ENCODE results near the gene C16orf89.
"Not testable (repeated sequence)": the region's sequence is repeated elsewhere in the genome, so short reads cannot be mapped to it uniquely, and the experiment has no call there.

C16orf89 gene

GRCh38 chr16:5065813-5066212 is at the start of gene C16orf89:
Gene C16orf89, minus strand, starts transcription at chr16:5065956. Its CDS starts 48 bp downstream, at chr16:5065908.
- TF ChIP-seq ZNF76 (tag by site-specific recombination; IDR thresholded peaks at IDR 0.05; ENCODE audit: borderline replicate concordance, low read depth) (peak; percentile 48; the same call in 1 of the 2 replicates), ZNF24 (tag by site-specific recombination; IDR thresholded peaks at IDR 0.05) (no peak), ZIC2 (tag by site-specific recombination; IDR thresholded peaks at IDR 0.05) (0 out of 2 replicates have a peak, but pooled peaks have one; percentile 46), ZFHX2 (tag by site-specific recombination; conservative IDR thresholded peaks at IDR 0.05) (peak; percentile 72), OSR2 (tag by site-specific recombination; IDR thresholded peaks at IDR 0.05) (no peak), HOXA7 (CRISPR knock-in tag; IDR thresholded peaks at IDR 0.05; ENCODE audit: borderline replicate concordance) (no peak), EGR2 (tag by site-specific recombination; IDR thresholded peaks at IDR 0.05; ENCODE audit: low read depth) (peak; percentile 54)

DNA sequence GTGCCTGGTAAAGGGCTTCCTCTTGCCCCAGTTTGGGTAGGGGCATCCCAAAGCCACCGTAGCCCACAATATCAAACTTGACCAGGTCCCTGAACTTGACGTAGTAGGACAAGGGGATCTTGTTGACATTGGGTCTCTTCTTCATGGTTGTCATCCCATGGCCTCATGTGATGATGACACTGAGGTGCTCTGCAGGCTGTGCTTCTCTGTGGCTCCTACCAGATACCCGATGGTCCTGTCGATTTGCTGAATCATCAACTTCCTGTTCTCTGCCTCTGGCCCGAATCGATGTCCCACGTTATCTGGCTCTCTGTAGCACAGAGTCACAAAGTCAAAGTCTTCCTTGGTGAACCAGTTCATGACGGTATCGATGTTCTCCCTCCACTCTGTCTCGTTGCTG is 45.2 kb upstream of the C16orf89 start:
- H3K4me1 ChIP-seq (ENCODE audit: control insufficient read depth, insufficient read depth, low read length); H3K36me3 ChIP-seq (ENCODE audit: control insufficient read depth in 2 of 2, insufficient read depth in 1 of 2, low read length in 2 of 2); H3K4me3 ChIP-seq (ENCODE audit: low read depth, low read length); CTCF ChIA-PET; POLR2A ChIA-PET; H3K27ac ChIP-seq (ENCODE audit: extremely low read depth, low read depth, low read length); H3K9me3 ChIP-seq (ENCODE audit: control insufficient read depth, insufficient read depth, low read depth, low read length): not testable (repeated sequence)

More at GRCh38 chr16:5065813-5066212, at the start of gene C16orf89:
- ChIA-PET CTCF (interaction anchor here (0.7 to 1.3 kb wide), 3 partner anchors 8 to 548 kb away, joined by 3 to 6 read pairs (median 5); no protein-coding TSS in a partner anchor), POLR2A (no interaction called here)
- Histone ChIP-seq H3K4me3 (ENCODE audit: low read depth, low read length) (no peak within 1 kb of the TSS), H3K9me3 (ENCODE audit: control insufficient read depth, insufficient read depth, low read depth, low read length) (no peaks in the 10 kb centered on the region), H3K27ac (ENCODE audit: extremely low read depth, low read depth, low read length) (peak within 1 kb of the TSS; percentile 27; the same call in 1 of the 2 replicates), H3K4me1 (ENCODE audit: control insufficient read depth, insufficient read depth, low read length) (peaks cover 14% of the 10 kb centered on the region), H3K36me3 (ENCODE audit: control insufficient read depth in 2 of 2, insufficient read depth in 1 of 2, low read length in 2 of 2) (no peaks in the 10 kb centered on the region)

- H3K4me1 ChIP-seq (ENCODE audit: control insufficient read depth, insufficient read depth, low read length): no peaks in the 10 kb centered on the region
- ChIA-PET POLR2A (no interaction called here), CTCF (no interaction called here)
- no peaks in the 10 kb centered on the region for H3K36me3 ChIP-seq (ENCODE audit: control insufficient read depth in 2 of 2, insufficient read depth in 1 of 2, low read length in 2 of 2)
- TF ChIP-seq ZNF510 (tag by site-specific recombination; IDR thresholded peaks at IDR 0.05; ENCODE audit: insufficient replicate concordance) (no peak), ZNF169 (tag by site-specific recombination; IDR thresholded peaks at IDR 0.05) (no peak), BCL11A (tag by site-specific recombination; IDR thresholded peaks at IDR 0.05; ENCODE audit: low read depth) (no peak), EGR2 (tag by site-specific recombination; IDR thresholded peaks at IDR 0.05; ENCODE audit: low read depth) (no peak), FEZF1 (tag by site-specific recombination; IDR thresholded peaks at IDR 0.05) (no peak), ZNF580 (tag by site-specific recombination; IDR thresholded peaks at IDR 0.05) (no peak), PRDM10 (tag by site-specific recombination; IDR thresholded peaks at IDR 0.05) (no peak), REPIN1 (tag by site-specific recombination; IDR thresholded peaks at IDR 0.05; ENCODE audit: low read depth) (no peak), SP2 (tag by site-specific recombination; IDR thresholded peaks at IDR 0.05) (no peak), ZNF239 (tag by site-specific recombination; IDR thresholded peaks at IDR 0.05) (no peak)
- TF ChIP-seq, protein P1, sequence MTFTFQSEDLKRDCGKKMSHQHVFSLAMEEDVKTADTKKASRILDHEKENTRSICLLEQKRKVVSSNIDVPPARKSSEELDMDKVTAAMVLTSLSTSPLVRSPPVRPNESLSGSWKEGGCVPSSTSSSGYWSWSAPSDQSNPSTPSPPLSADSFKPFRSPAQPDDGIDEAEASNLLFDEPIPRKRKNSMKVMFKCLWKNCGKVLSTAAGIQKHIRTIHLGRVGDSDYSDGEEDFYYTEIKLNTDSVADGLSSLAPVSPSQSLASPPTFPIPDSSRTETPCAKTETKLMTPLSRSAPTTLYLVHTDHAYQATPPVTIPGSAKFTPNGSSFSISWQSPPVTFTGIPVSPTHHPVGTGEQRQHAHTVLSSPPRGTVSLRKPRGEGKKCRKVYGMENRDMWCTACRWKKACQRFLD (tag by site-specific recombination; IDR thresholded peaks at IDR 0.05): no peak
- TF ChIP-seq, protein P2, sequence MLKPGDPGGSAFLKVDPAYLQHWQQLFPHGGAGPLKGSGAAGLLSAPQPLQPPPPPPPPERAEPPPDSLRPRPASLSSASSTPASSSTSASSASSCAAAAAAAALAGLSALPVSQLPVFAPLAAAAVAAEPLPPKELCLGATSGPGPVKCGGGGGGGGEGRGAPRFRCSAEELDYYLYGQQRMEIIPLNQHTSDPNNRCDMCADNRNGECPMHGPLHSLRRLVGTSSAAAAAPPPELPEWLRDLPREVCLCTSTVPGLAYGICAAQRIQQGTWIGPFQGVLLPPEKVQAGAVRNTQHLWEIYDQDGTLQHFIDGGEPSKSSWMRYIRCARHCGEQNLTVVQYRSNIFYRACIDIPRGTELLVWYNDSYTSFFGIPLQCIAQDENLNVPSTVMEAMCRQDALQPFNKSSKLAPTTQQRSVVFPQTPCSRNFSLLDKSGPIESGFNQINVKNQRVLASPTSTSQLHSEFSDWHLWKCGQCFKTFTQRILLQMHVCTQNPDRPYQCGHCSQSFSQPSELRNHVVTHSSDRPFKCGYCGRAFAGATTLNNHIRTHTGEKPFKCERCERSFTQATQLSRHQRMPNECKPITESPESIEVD (tag by site-specific recombination; IDR thresholded peaks at IDR 0.05): no peak
- H3K4me3 ChIP-seq (ENCODE audit: low read depth, low read length): no peak overlapping the region
- no peak overlapping the region for H3K27ac ChIP-seq (ENCODE audit: extremely low read depth, low read depth, low read length)
- no peaks in the 10 kb centered on the region for H3K9me3 ChIP-seq (ENCODE audit: control insufficient read depth, insufficient read depth, low read depth, low read length)
These were observed 42.9 kb upstream of the C16orf89 start for GRCh38 chr16:5108505-5109158.

Measured in HEK293 (cell line).